CD4-positive, alpha-beta memory T cell (primary cell): ENCODE data around the gene SIL1. TPM values are rescaled to one million over a fixed set of nuclear protein-coding genes. Genes with fewer than 3 reads are reported as not detected.
"Not testable (repeated sequence)": the region's sequence is repeated elsewhere in the genome, so short reads cannot be mapped to it uniquely, and the experiment has no call there.

Experiments
- CTCF ChIA-PET: fragments of 350-600 bp; sonication (Branson Sonifier 250); formaldehyde crosslinking; loops from one replicate; lab custom pipeline; 2021; ENCODE audit warnings: inconsistent platforms; ENCODE audit not compliant: partially characterized antibody; lab: Charles Lee
- POLR2A ChIA-PET: fragments of 350-600 bp; sonication (Branson Sonifier 250); formaldehyde crosslinking; loops from one replicate; lab custom pipeline; 2021; ENCODE audit not compliant: partially characterized antibody; lab: Charles Lee
- DNase-seq, 5 donors: peaks; one replicate each; pipeline versions ENCODE4 v3.0.0 to v3.0.0-alpha.2; 2020 to 2022; ENCODE audit warnings: mixed read lengths in 1 of 5
- H3K27ac ChIP-seq: one replicate; pipeline ENCODE4 v1.7.0; 2013; ENCODE audit warnings: low read depth, low read length
- H3K27me3 ChIP-seq: 2 replicates; pipeline ENCODE4 v1.7.0; 2013; ENCODE audit warnings: mild to moderate bottlenecking, low read length, moderate library complexity; ENCODE audit not compliant: insufficient read depth
- H3K36me3 ChIP-seq: 2 replicates; pipeline ENCODE4 v1.7.0; 2013; ENCODE audit warnings: mild to moderate bottlenecking, low read length, moderate library complexity; ENCODE audit not compliant: insufficient read depth
- H3K4me1 ChIP-seq: 2 replicates; pipeline ENCODE4 v1.7.0; 2013; ENCODE audit warnings: mild to moderate bottlenecking, low read length, moderate library complexity; ENCODE audit not compliant: insufficient read depth
- H3K4me3 ChIP-seq, 2 donors: one replicate each; pipeline ENCODE4 v1.7.0; 2013; ENCODE audit warnings: low read length in 2 of 2, mild to moderate bottlenecking in 1 of 2
- H3K9me3 ChIP-seq, 2 donors: one replicate each; pipeline ENCODE4 v1.7.0; 2013; ENCODE audit warnings: low read length in 2 of 2, control low read depth in 1 of 2; ENCODE audit not compliant: control insufficient read depth in 1 of 2
- H3K27ac Mint-ChIP-seq, 7 donors: one replicate each; pipeline ENCODE4 v1.8.0; 2020 to 2021; ENCODE audit warnings: mixed read lengths in 7 of 7, mild to moderate bottlenecking in 6 of 7, inconsistent platforms in 3 of 7, moderate library complexity in 3 of 7
- H3K27me3 Mint-ChIP-seq, 2 donors: one replicate each; pipeline ENCODE4 v1.8.0; 2020 to 2021; ENCODE audit warnings: mixed read lengths in 2 of 2
- H3K36me3 Mint-ChIP-seq, 2 donors: one replicate each; pipeline ENCODE4 v1.8.0; 2020 to 2021; ENCODE audit warnings: mixed read lengths in 2 of 2, inconsistent platforms in 1 of 2, mild to moderate bottlenecking in 1 of 2
- H3K4me1 Mint-ChIP-seq, 4 donors: one replicate each; pipeline ENCODE4 v1.8.0; 2020 to 2021; ENCODE audit warnings: mixed read lengths in 4 of 4, mild to moderate bottlenecking in 1 of 4
- H3K4me3 Mint-ChIP-seq, 8 donors: one replicate each; pipeline ENCODE4 v1.8.0; 2020 to 2021; ENCODE audit warnings: mixed read lengths in 8 of 8, mild to moderate bottlenecking in 7 of 8, moderate library complexity in 6 of 8, inconsistent platforms in 3 of 8
- H3K9me3 Mint-ChIP-seq, 8 donors: one replicate each; pipeline ENCODE4 v1.8.0; 2020 to 2021; ENCODE audit warnings: mixed read lengths in 8 of 8, mild to moderate bottlenecking in 5 of 8, inconsistent platforms in 3 of 8, moderate library complexity in 1 of 8
- intact Hi-C: fragments of 100-400 bp; cut with micrococcal nuclease; formaldehyde crosslinking; loops from one replicate; pipeline ENCODE4 v1.15.1; 2023
- polyA plus RNA-seq, 2 donors: library from polyadenylated mRNA; unstranded; fragments of 300-500 nt; fragmentation: Illumina TruSeq; gene quantifications; one replicate each; pipeline ENCODE4 v1.2.3, GENCODE V29; 2021
- total RNA-seq, 2 experiments: library from RNA; stranded (reverse); gene quantifications; one replicate each; pipeline ENCODE4 v1.2.3, GENCODE V29; 2021

SIL1 gene
- total and polyA plus RNA-seq, 4 experiments from 2014 or later: 12.2 to 16.7 (median 14.4) TPM

DNA sequence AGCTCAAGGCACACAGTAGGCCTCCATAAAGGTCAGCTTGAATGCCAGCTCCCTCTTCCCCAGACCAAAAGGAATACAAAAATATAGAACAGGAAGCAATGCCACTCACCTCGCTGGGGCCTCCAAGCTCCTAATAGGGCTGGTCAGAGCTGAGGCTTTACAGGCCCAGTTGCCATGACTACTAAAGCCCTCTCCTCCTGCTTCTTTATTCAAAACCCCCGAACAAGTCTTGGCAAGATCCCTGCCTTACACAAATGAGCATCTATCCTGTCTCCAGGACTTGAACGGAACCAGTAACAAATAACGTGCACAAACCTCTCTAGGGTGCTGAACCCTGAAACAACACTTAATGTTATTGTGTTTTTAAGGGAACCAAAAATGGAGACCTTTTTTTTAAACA lies 136.3 kb downstream of the SIL1 start:
- H3K36me3 Mint-ChIP-seq: peaks cover 0 to 5% of the 10 kb centered on the region in 2 donors
- no peaks in the 10 kb centered on the region for H3K9me3 Mint-ChIP-seq
- no peaks in the 10 kb centered on the region for H3K4me1 ChIP-seq
- POLR2A ChIA-PET: no interaction called here
- CTCF ChIA-PET: no interaction called here
- H3K4me1 Mint-ChIP-seq: peaks cover 0 to 1% (median 0%) of the 10 kb centered on the region in 4 donors
- no peaks in the 10 kb centered on the region for H3K27me3 Mint-ChIP-seq
- no peaks in the 10 kb centered on the region for H3K36me3 ChIP-seq
- peak overlapping the region in 1 of 7 donors; percentile 0 for H3K27ac Mint-ChIP-seq
- H3K9me3 ChIP-seq: no peaks in the 10 kb centered on the region
- intact Hi-C loops: no loop called here
- H3K4me3 Mint-ChIP-seq: no peak overlapping the region
- no peaks in the 10 kb centered on the region for H3K27me3 ChIP-seq
- no peak overlapping the region for H3K27ac ChIP-seq
- DNase-seq: no peak
- H3K4me3 ChIP-seq: no peak overlapping the region

GRCh38 chr5:139061274-139061673 lies 136.9 kb downstream of the SIL1 start:
- no peak for DNase-seq
- ChIA-PET CTCF (no interaction called here), POLR2A (no interaction called here)
- no peaks in the 10 kb centered on the region for H3K9me3 Mint-ChIP-seq
- H3K27ac Mint-ChIP-seq: peak overlapping the region in 1 of 7 donors; percentile 0
- Histone ChIP-seq H3K4me1 (no peaks in the 10 kb centered on the region), H3K9me3 (no peaks in the 10 kb centered on the region), H3K4me3 (no peak overlapping the region), H3K27ac (no peak overlapping the region), H3K36me3 (no peaks in the 10 kb centered on the region), H3K27me3 (no peaks in the 10 kb centered on the region)
- peaks cover 0 to 5% of the 10 kb centered on the region in 2 donors for H3K36me3 Mint-ChIP-seq
- H3K27me3 Mint-ChIP-seq: no peaks in the 10 kb centered on the region
- intact Hi-C loops: no loop called here
- no peak overlapping the region for H3K4me3 Mint-ChIP-seq
- H3K4me1 Mint-ChIP-seq: peaks cover 0 to 1% (median 0%) of the 10 kb centered on the region in 4 donors

DNA sequence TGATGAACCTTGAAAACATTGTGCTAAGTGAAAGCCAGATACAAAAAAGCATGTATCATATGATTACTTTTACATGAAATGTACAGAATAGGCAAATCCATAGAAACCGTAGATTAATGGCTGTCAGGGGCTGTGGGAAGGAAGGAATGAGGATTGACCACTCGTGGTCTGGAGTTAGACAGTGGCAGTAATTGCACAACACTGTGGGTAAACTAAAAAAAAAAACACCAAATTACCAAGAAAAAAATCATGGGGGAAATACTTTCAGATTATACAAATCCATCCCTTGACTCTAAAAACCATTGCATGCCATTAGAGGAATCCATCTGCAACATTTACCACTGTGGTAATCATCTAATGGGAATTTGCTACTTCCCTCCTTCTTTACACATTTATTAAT lies 140.0 kb downstream of the SIL1 start:
- CTCF ChIA-PET: no interaction called here
- no peak overlapping the region for H3K27ac Mint-ChIP-seq
- Histone ChIP-seq H3K9me3 (no peaks in the 10 kb centered on the region), H3K4me3 (no peak overlapping the region), H3K4me1 (no peaks in the 10 kb centered on the region), H3K36me3 (no peaks in the 10 kb centered on the region), H3K27me3 (no peaks in the 10 kb centered on the region), H3K27ac (no peak overlapping the region)
- intact Hi-C loops: no loop called here
- no peak for DNase-seq
- no peak overlapping the region for H3K4me3 Mint-ChIP-seq
- POLR2A ChIA-PET: no interaction called here
- H3K27me3 Mint-ChIP-seq: no peaks in the 10 kb centered on the region
- H3K9me3 Mint-ChIP-seq: no peaks in the 10 kb centered on the region
- peaks cover 0 to 8% of the 10 kb centered on the region in 2 donors for H3K36me3 Mint-ChIP-seq
- peaks cover 0 to 1% (median 0%) of the 10 kb centered on the region in 4 donors for H3K4me1 Mint-ChIP-seq

- intact Hi-C loops, H3K4me1 Mint-ChIP-seq, H3K27ac ChIP-seq, DNase-seq, H3K27ac Mint-ChIP-seq, H3K36me3 ChIP-seq, H3K27me3 Mint-ChIP-seq, H3K4me3 Mint-ChIP-seq, H3K4me3 ChIP-seq, CTCF ChIA-PET, H3K9me3 ChIP-seq, POLR2A ChIA-PET, H3K36me3 Mint-ChIP-seq, H3K4me1 ChIP-seq, H3K9me3 Mint-ChIP-seq, H3K27me3 ChIP-seq: not testable (repeated sequence)
These were observed 140.9 kb downstream of the SIL1 start for GRCh38 chr5:139057045-139057939.

DNA sequence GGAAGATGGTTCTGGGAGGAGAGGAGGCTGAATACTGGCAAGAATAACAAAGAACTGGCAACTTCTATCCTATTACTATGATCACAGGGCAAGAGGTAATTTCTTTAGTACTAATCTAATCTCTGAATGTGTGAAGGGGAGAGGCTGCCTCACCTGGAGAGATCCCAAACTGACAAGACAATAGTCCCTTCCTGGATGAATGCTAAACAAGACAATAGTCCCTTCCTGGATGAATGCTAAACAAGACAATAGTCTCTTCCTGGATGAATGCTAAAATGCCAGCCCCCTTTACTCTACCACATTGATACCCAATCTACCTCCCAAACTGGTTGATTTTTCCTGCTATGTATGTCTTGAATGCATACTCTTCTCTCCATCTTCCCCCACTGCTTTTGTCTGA lies 145.2 kb downstream of the SIL1 start:
- Mint-ChIP-seq H3K4me3 (no peak overlapping the region), H3K27ac (no peak overlapping the region), H3K4me1 (no peaks in the 10 kb centered on the region), H3K9me3 (no peaks in the 10 kb centered on the region), H3K27me3 (no peaks in the 10 kb centered on the region), H3K36me3 (peaks cover 9 to 29% of the 10 kb centered on the region in 2 donors)
- POLR2A ChIA-PET: no interaction called here
- H3K9me3 ChIP-seq: no peaks in the 10 kb centered on the region
- H3K4me1 ChIP-seq: no peaks in the 10 kb centered on the region
- no peaks in the 10 kb centered on the region for H3K27me3 ChIP-seq
- H3K36me3 ChIP-seq: no peaks in the 10 kb centered on the region
- intact Hi-C loops: no loop called here
- DNase-seq: no peak
- no peak overlapping the region for H3K4me3 ChIP-seq
- no peak overlapping the region for H3K27ac ChIP-seq
- CTCF ChIA-PET: no interaction called here

GRCh38 chr5:139051392-139051791 lies 146.8 kb downstream of the SIL1 start:
- no peak overlapping the region for H3K4me3 Mint-ChIP-seq
- intact Hi-C loops: no loop called here
- Histone ChIP-seq H3K9me3 (no peaks in the 10 kb centered on the region), H3K27me3 (no peaks in the 10 kb centered on the region), H3K36me3 (no peaks in the 10 kb centered on the region), H3K27ac (no peak overlapping the region), H3K4me3 (no peak overlapping the region), H3K4me1 (no peaks in the 10 kb centered on the region)
- POLR2A ChIA-PET: no interaction called here
- no peaks in the 10 kb centered on the region for H3K4me1 Mint-ChIP-seq
- CTCF ChIA-PET: no interaction called here
- no peak for DNase-seq
- peaks cover 12 to 34% of the 10 kb centered on the region in 2 donors for H3K36me3 Mint-ChIP-seq
- H3K9me3 Mint-ChIP-seq: no peaks in the 10 kb centered on the region
- H3K27ac Mint-ChIP-seq: no peak overlapping the region
- no peaks in the 10 kb centered on the region for H3K27me3 Mint-ChIP-seq

- H3K27ac ChIP-seq: no peak overlapping the region
- DNase-seq: no peak
- no peaks in the 10 kb centered on the region for H3K36me3 ChIP-seq
- Mint-ChIP-seq H3K27ac (no peak overlapping the region), H3K9me3 (no peaks in the 10 kb centered on the region), H3K36me3 (peaks cover 12 to 34% of the 10 kb centered on the region in 2 donors), H3K4me1 (no peaks in the 10 kb centered on the region), H3K4me3 (no peak overlapping the region), H3K27me3 (no peaks in the 10 kb centered on the region)
- CTCF ChIA-PET: no interaction called here
- intact Hi-C loops: no loop called here
- H3K4me3 ChIP-seq: no peak overlapping the region
- H3K9me3 ChIP-seq: no peaks in the 10 kb centered on the region
- no peaks in the 10 kb centered on the region for H3K27me3 ChIP-seq
- no peaks in the 10 kb centered on the region for H3K4me1 ChIP-seq
- POLR2A ChIA-PET: no interaction called here
These were observed 147.7 kb downstream of the SIL1 start for GRCh38 chr5:139050432-139050831.
